GM19099 (cell line): Measurements from ENCODE around the gene HBEGF.

Experiments used
- POLR2A ChIP-seq: IDR thresholded peaks from 3 replicates; pipeline ENCODE4 v1.6.1; 2011; ENCODE audit warnings: low read depth; ENCODE audit not compliant: insufficient read length; ENCODE audit errors: extremely low read depth

The HBEGF gene

GRCh38 chr5:140346348-140347221 lies at the start of gene HBEGF:
Gene HBEGF (minus strand): TSS chr5:140346603. CDS start chr5:140346328, 275 bp downstream.
- TF ChIP-seq POLR2A = peak; percentile 62

GRCh38 chr5:140393738-140394137 lies 47.3 kb upstream of the HBEGF start:
- TF ChIP-seq POLR2A = no peak

GRCh38 chr5:140391732-140392131 lies 45.3 kb upstream of the HBEGF start:
- TF ChIP-seq POLR2A = no peak

GRCh38 chr5:140391312-140391711 lies 44.9 kb upstream of the HBEGF start:
- no peak for TF ChIP-seq POLR2A

- TF ChIP-seq POLR2A = no peak
These were observed 41.6 kb upstream of the HBEGF start for GRCh38 chr5:140388052-140388451.

GRCh38 chr5:140383300-140383699 lies 36.9 kb upstream of the HBEGF start:
- no peak for TF ChIP-seq POLR2A

GRCh38 chr5:140382866-140383265 lies 36.5 kb upstream of the HBEGF start:
- TF ChIP-seq POLR2A = no peak

GRCh38 chr5:140381972-140382371 lies 35.6 kb upstream of the HBEGF start:
- TF ChIP-seq POLR2A = no peak

- TF ChIP-seq POLR2A = no peak
These were observed 34.9 kb upstream of the HBEGF start for GRCh38 chr5:140381351-140381750.

- no peak for TF ChIP-seq POLR2A
These were observed 26.6 kb upstream of the HBEGF start for GRCh38 chr5:140372971-140373487.

GRCh38 chr5:140371356-140372151 lies 25.2 kb upstream of the HBEGF start:
- TF ChIP-seq POLR2A = no peak

GRCh38 chr5:140367256-140368013 lies 21.0 kb upstream of the HBEGF start:
- TF ChIP-seq POLR2A = no peak

GRCh38 chr5:140366589-140367255 lies 20.3 kb upstream of the HBEGF start:
- TF ChIP-seq POLR2A = no peak

GRCh38 chr5:140365941-140366340 lies 19.5 kb upstream of the HBEGF start:
- no peak for TF ChIP-seq POLR2A

GRCh38 chr5:140365282-140365681 lies 18.9 kb upstream of the HBEGF start:
- no peak for TF ChIP-seq POLR2A

- no peak for TF ChIP-seq POLR2A
These were observed 18.0 kb upstream of the HBEGF start for GRCh38 chr5:140364472-140364765.
